HEK293 (cell line): ENCODE measurements around the gene NAA35.

Source experiments
- CTCF ChIA-PET: fragments of 350-600 bp; formaldehyde crosslinking; extraction: SDS; loops from one replicate; lab custom pipeline; 2021; ENCODE audit warnings: antibody characterized with exemption; lab: Yijun Ruan, JAX
- POLR2A ChIA-PET: fragments of 300-600 bp; formaldehyde crosslinking; extraction: SDS; loops from one replicate; lab custom pipeline; 2020; ENCODE audit warnings: antibody characterized with exemption, inconsistent platforms; lab: Yijun Ruan, JAX
- H3K27ac ChIP-seq: fragments of 200-500 bp; sonication (Bioruptor generic); 2 replicates; pipeline ENCODE4 v1.5.1; 2014; ENCODE audit warnings: low read depth, low read length, control low read depth, inconsistent platforms; ENCODE audit errors: extremely low read depth
- H3K36me3 ChIP-seq, 2 experiments: fragments of 200-500 bp in 1 of 2; sonication (Bioruptor generic) in 1 of 2; 1 replicate in 1 of 2; 2 replicates in 1 of 2; pipeline ENCODE4 v1.5.1; 2014 to 2017; ENCODE audit warnings: inconsistent platforms in 2 of 2, low read length in 2 of 2; ENCODE audit not compliant: control insufficient read depth in 2 of 2, insufficient read depth in 1 of 2
- H3K4me1 ChIP-seq: fragments of 200-500 bp; sonication (Bioruptor generic); 2 replicates; pipeline ENCODE4 v1.5.1; 2014; ENCODE audit warnings: mild to moderate bottlenecking, low read length, inconsistent platforms; ENCODE audit not compliant: control insufficient read depth, insufficient read depth
- H3K4me3 ChIP-seq: 2 replicates; pipeline ENCODE4 v1.5.1; 2011; ENCODE audit warnings: low read depth, mild to moderate bottlenecking, control low read depth, low read length, moderate library complexity
- H3K9me3 ChIP-seq: fragments of 200-500 bp; sonication (Bioruptor generic); 2 replicates; pipeline ENCODE4 v1.5.1; 2014; ENCODE audit warnings: low read depth, low read length, inconsistent platforms; ENCODE audit not compliant: control insufficient read depth, insufficient read depth
- GFI1B ChIP-seq: fragments of 450-650 bp; formaldehyde crosslinking; IDR thresholded peaks from 2 replicates; pipeline ENCODE4 v1.5.1; 2016; ENCODE audit warnings: missing biosample characterization, missing genetic modification characterization
- HOXA7 ChIP-seq: sonication (generic); formaldehyde crosslinking; IDR thresholded peaks from 2 replicates; pipeline ENCODE4 v1.8.1; 2022; ENCODE audit warnings: missing genetic modification reagents, borderline replicate concordance
- HOXD13 ChIP-seq: sonication (generic); formaldehyde crosslinking; IDR thresholded peaks from 2 replicates; pipeline ENCODE4 v1.8.0; 2022; ENCODE audit warnings: missing genetic modification reagents, borderline replicate concordance
- ZNF10 ChIP-seq: fragments of 450-650 bp; formaldehyde crosslinking; IDR thresholded peaks from 2 replicates; pipeline ENCODE4 v1.5.1; 2017; ENCODE audit warnings: missing biosample characterization, missing genetic modification characterization
- ZNF114 ChIP-seq: fragments of 450-650 bp; formaldehyde crosslinking; IDR thresholded peaks from 2 replicates; pipeline ENCODE4 v1.5.0; 2017; ENCODE audit warnings: missing biosample characterization, missing genetic modification characterization
- ZNF221 ChIP-seq: fragments of 450-650 bp; formaldehyde crosslinking; IDR thresholded peaks from 2 replicates; pipeline ENCODE4 v1.5.1; 2017; ENCODE audit warnings: missing biosample characterization, missing genetic modification characterization, borderline replicate concordance
- ZNF266 ChIP-seq: fragments of 450-650 bp; formaldehyde crosslinking; IDR thresholded peaks from 2 replicates; pipeline ENCODE4 v1.5.1; 2016; ENCODE audit warnings: missing biosample characterization, missing genetic modification characterization, low read depth
- ZNF391 ChIP-seq: fragments of 450-650 bp; formaldehyde crosslinking; IDR thresholded peaks from 2 replicates; pipeline ENCODE4 v1.5.1; 2016; ENCODE audit warnings: low read depth, missing biosample characterization, missing genetic modification characterization, borderline replicate concordance
- ZNF426 ChIP-seq: fragments of 450-650 bp; formaldehyde crosslinking; IDR thresholded peaks from 2 replicates; pipeline ENCODE4 v1.5.1; 2017; ENCODE audit warnings: missing biosample characterization, missing genetic modification characterization, mild to moderate bottlenecking, inconsistent platforms, moderate library complexity
- ZNF433 ChIP-seq: fragments of 450-650 bp; formaldehyde crosslinking; IDR thresholded peaks from 2 replicates; pipeline ENCODE4 v1.5.1; 2016; ENCODE audit warnings: missing biosample characterization, missing genetic modification characterization, low read depth
- ZNF530 ChIP-seq: fragments of 450-650 bp; formaldehyde crosslinking; IDR thresholded peaks from 2 replicates; pipeline ENCODE4 v1.5.1; 2016; ENCODE audit warnings: low read depth, missing biosample characterization, missing genetic modification characterization
- ZNF624 ChIP-seq: fragments of 450-650 bp; formaldehyde crosslinking; IDR thresholded peaks from 2 replicates; pipeline ENCODE4 v1.5.1; 2017; ENCODE audit warnings: missing biosample characterization, missing genetic modification characterization
- ZNF664 ChIP-seq: fragments of 450-650 bp; formaldehyde crosslinking; IDR thresholded peaks from 2 replicates; pipeline ENCODE4 v1.5.1; 2016; ENCODE audit warnings: missing biosample characterization, missing genetic modification characterization
- ZNF677 ChIP-seq: fragments of 450-650 bp; IDR thresholded peaks from 2 replicates; pipeline ENCODE4 v1.5.0; 2018; ENCODE audit warnings: missing biosample characterization, mild to moderate bottlenecking, missing genetic modification characterization, moderate library complexity
- ZXDB ChIP-seq: fragments of 450-650 bp; formaldehyde crosslinking; IDR thresholded peaks from 2 replicates; pipeline ENCODE4 v1.5.1; 2016; ENCODE audit warnings: missing biosample characterization, missing genetic modification characterization
- TF ChIP-seq, protein P1 (sequence below): fragments of 450-650 bp; formaldehyde crosslinking; IDR thresholded peaks from 2 replicates; pipeline ENCODE4 v1.5.1; 2016; ENCODE audit warnings: missing biosample characterization, missing genetic modification characterization
- TF ChIP-seq, protein P2 (sequence below): fragments of 450-650 bp; formaldehyde crosslinking; IDR thresholded peaks from 2 replicates; pipeline ENCODE4 v1.5.1; 2017; ENCODE audit warnings: missing biosample characterization, missing genetic modification characterization
- TF ChIP-seq, protein P3 (sequence below): fragments of 450-650 bp; formaldehyde crosslinking; IDR thresholded peaks from 2 replicates; pipeline ENCODE4 v1.5.1; 2017; ENCODE audit warnings: missing biosample characterization, missing genetic modification characterization
- TF ChIP-seq, protein P4 (sequence below): fragments of 450-650 bp; formaldehyde crosslinking; IDR thresholded peaks from 2 replicates; pipeline ENCODE4 v1.5.1; 2017; ENCODE audit warnings: missing biosample characterization, missing genetic modification characterization
- TF ChIP-seq, protein P5 (sequence below): fragments of 450-650 bp; formaldehyde crosslinking; IDR thresholded peaks from 2 replicates; pipeline ENCODE4 v1.5.1; 2016; ENCODE audit warnings: missing biosample characterization, missing genetic modification characterization
- TF ChIP-seq, protein P6 (sequence below): fragments of 450-650 bp; formaldehyde crosslinking; IDR thresholded peaks from 2 replicates; pipeline ENCODE4 v1.5.1; 2016; ENCODE audit warnings: missing biosample characterization, missing genetic modification characterization
- TF ChIP-seq, protein P7 (sequence below): fragments of 450-650 bp; formaldehyde crosslinking; IDR thresholded peaks from 2 replicates; pipeline ENCODE4 v1.5.1; 2016; ENCODE audit warnings: missing biosample characterization, missing genetic modification characterization
- TF ChIP-seq, protein P8 (sequence below): fragments of 450-650 bp; formaldehyde crosslinking; IDR thresholded peaks from 2 replicates; pipeline ENCODE4 v1.5.1; 2016; ENCODE audit warnings: missing biosample characterization, missing genetic modification characterization, borderline replicate concordance

NAA35 gene

DNA sequence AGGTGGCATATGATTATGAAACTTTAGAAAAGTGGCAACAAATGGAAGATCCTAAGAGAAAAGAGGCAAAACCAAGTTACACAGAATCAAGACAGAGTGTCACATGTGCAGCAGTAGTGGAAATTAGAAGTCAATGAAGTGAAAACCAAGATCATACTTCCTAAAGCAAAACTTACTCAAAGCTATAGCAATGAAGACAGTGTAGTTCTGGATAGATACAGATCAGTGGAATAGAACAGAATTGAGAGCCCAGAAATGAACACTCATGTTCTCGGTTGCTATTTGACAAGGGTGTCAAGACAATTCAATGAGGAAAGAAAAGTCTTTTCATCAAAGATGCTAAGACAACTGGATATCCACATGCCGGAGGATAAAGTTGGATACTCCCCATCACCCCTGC, 43.5 kb downstream of the NAA35 start (continued):
- TF ChIP-seq, protein P1, sequence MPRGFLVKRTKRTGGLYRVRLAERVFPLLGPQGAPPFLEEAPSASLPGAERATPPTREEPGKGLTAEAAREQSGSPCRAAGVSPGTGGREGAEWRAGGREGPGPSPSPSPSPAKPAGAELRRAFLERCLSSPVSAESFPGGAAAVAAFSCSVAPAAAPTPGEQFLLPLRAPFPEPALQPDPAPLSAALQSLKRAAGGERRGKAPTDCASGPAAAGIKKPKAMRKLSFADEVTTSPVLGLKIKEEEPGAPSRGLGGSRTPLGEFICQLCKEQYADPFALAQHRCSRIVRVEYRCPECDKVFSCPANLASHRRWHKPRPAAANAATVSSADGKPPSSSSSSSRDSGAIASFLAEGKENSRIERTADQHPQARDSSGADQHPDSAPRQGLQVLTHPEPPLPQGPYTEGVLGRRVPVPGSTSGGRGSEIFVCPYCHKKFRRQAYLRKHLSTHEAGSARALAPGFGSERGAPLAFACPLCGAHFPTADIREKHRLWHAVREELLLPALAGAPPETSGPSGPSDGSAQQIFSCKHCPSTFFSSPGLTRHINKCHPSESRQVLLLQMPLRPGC (tag by site-specific recombination) = no peak
- TF ChIP-seq ZNF677 (tag by site-specific recombination) = no peak
- TF ChIP-seq ZNF530 = no peak
- TF ChIP-seq ZNF10 = no peak
- TF ChIP-seq ZNF664 = no peak
- TF ChIP-seq, protein P2, sequence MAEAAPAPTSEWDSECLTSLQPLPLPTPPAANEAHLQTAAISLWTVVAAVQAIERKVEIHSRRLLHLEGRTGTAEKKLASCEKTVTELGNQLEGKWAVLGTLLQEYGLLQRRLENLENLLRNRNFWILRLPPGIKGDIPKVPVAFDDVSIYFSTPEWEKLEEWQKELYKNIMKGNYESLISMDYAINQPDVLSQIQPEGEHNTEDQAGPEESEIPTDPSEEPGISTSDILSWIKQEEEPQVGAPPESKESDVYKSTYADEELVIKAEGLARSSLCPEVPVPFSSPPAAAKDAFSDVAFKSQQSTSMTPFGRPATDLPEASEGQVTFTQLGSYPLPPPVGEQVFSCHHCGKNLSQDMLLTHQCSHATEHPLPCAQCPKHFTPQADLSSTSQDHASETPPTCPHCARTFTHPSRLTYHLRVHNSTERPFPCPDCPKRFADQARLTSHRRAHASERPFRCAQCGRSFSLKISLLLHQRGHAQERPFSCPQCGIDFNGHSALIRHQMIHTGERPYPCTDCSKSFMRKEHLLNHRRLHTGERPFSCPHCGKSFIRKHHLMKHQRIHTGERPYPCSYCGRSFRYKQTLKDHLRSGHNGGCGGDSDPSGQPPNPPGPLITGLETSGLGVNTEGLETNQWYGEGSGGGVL (tag by site-specific recombination) = no peak
- TF ChIP-seq ZNF114 (tag by site-specific recombination) = no peak

DNA sequence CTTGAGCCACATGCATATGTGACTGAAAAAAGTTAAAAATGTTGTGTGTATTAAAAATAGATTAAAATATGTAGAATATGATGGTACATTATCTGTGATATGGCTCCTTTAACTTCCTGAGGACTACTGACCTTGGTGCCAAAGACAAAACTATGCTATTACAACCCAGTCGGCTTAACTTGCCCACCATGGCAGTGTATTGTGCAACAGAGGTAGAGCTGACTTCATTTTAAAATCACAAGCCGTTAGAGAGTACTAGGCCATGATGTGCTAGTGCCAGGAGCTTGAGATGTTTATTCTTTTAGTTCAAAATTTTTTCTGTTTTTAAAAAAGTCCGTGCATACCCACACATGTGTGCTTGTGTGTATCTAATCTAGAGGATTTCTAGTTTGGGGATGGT, 46.3 kb downstream of the NAA35 start:
- no peak for TF ChIP-seq ZXDB
- TF ChIP-seq, protein P3, sequence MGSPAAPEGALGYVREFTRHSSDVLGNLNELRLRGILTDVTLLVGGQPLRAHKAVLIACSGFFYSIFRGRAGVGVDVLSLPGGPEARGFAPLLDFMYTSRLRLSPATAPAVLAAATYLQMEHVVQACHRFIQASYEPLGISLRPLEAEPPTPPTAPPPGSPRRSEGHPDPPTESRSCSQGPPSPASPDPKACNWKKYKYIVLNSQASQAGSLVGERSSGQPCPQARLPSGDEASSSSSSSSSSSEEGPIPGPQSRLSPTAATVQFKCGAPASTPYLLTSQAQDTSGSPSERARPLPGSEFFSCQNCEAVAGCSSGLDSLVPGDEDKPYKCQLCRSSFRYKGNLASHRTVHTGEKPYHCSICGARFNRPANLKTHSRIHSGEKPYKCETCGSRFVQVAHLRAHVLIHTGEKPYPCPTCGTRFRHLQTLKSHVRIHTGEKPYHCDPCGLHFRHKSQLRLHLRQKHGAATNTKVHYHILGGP (tag by site-specific recombination) = no peak
- TF ChIP-seq ZNF624 = no peak
- TF ChIP-seq HOXD13 (CRISPR knock-in tag) = no peak
- TF ChIP-seq ZNF391 (tag by site-specific recombination) = no peak
- TF ChIP-seq, protein P4, sequence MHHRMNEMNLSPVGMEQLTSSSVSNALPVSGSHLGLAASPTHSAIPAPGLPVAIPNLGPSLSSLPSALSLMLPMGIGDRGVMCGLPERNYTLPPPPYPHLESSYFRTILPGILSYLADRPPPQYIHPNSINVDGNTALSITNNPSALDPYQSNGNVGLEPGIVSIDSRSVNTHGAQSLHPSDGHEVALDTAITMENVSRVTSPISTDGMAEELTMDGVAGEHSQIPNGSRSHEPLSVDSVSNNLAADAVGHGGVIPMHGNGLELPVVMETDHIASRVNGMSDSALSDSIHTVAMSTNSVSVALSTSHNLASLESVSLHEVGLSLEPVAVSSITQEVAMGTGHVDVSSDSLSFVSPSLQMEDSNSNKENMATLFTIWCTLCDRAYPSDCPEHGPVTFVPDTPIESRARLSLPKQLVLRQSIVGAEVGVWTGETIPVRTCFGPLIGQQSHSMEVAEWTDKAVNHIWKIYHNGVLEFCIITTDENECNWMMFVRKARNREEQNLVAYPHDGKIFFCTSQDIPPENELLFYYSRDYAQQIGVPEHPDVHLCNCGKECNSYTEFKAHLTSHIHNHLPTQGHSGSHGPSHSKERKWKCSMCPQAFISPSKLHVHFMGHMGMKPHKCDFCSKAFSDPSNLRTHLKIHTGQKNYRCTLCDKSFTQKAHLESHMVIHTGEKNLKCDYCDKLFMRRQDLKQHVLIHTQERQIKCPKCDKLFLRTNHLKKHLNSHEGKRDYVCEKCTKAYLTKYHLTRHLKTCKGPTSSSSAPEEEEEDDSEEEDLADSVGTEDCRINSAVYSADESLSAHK (tag by site-specific recombination) = no peak
- TF ChIP-seq ZNF221 (tag by site-specific recombination) = no peak
- TF ChIP-seq ZNF10 = no peak
- TF ChIP-seq ZNF266 (tag by site-specific recombination) = no peak
- TF ChIP-seq, protein P5, sequence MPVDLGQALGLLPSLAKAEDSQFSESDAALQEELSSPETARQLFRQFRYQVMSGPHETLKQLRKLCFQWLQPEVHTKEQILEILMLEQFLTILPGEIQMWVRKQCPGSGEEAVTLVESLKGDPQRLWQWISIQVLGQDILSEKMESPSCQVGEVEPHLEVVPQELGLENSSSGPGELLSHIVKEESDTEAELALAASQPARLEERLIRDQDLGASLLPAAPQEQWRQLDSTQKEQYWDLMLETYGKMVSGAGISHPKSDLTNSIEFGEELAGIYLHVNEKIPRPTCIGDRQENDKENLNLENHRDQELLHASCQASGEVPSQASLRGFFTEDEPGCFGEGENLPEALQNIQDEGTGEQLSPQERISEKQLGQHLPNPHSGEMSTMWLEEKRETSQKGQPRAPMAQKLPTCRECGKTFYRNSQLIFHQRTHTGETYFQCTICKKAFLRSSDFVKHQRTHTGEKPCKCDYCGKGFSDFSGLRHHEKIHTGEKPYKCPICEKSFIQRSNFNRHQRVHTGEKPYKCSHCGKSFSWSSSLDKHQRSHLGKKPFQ (tag by site-specific recombination) = no peak
- no peak for TF ChIP-seq ZNF433 (tag by site-specific recombination)
- no peak for TF ChIP-seq HOXA7 (CRISPR knock-in tag)
- TF ChIP-seq, protein P6, sequence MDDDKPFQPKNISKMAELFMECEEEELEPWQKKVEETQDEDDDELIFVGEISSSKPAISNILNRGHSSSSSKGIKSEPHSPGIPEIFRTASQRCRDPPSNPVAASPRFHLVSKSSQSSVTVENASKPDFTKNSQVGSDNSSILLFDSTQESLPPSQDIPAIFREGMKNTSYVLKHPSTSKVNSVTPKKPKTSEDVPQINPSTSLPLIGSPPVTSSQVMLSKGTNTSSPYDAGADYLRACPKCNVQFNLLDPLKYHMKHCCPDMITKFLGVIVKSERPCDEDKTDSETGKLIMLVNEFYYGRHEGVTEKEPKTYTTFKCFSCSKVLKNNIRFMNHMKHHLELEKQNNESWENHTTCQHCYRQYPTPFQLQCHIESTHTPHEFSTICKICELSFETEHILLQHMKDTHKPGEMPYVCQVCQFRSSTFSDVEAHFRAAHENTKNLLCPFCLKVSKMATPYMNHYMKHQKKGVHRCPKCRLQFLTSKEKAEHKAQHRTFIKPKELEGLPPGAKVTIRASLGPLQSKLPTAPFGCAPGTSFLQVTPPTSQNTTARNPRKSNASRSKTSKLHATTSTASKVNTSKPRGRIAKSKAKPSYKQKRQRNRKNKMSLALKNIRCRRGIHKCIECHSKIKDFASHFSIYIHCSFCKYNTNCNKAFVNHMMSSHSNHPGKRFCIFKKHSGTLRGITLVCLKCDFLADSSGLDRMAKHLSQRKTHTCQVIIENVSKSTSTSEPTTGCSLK = no peak
- no peak for TF ChIP-seq GFI1B (tag by site-specific recombination)
- TF ChIP-seq, protein P7, sequence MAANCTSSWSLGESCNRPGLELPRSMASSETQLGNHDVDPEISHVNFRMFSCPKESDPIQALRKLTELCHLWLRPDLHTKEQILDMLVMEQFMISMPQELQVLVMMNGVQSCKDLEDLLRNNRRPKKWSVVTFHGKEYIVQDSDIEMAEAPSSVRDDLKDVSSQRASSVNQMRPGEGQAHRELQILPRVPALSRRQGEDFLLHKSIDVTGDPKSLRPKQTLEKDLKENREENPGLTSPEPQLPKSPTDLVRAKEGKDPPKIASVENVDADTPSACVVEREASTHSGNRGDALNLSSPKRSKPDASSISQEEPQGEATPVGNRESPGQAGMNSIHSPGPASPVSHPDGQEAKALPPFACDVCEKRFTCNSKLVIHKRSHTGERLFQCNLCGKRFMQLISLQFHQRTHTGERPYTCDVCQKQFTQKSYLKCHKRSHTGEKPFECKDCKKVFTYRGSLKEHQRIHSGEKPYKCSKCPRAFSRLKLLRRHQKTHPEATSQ (tag by site-specific recombination) = no peak
- TF ChIP-seq, protein P8, sequence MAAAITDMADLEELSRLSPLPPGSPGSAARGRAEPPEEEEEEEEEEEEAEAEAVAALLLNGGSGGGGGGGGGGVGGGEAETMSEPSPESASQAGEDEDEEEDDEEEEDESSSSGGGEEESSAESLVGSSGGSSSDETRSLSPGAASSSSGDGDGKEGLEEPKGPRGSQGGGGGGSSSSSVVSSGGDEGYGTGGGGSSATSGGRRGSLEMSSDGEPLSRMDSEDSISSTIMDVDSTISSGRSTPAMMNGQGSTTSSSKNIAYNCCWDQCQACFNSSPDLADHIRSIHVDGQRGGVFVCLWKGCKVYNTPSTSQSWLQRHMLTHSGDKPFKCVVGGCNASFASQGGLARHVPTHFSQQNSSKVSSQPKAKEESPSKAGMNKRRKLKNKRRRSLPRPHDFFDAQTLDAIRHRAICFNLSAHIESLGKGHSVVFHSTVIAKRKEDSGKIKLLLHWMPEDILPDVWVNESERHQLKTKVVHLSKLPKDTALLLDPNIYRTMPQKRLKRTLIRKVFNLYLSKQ (tag by site-specific recombination) = no peak
- TF ChIP-seq ZNF426 = no peak
- peaks cover 0 to 38% of the 10 kb centered on the region in 2 experiments for H3K36me3 ChIP-seq
- no peak overlapping the region for H3K4me3 ChIP-seq
- no peaks in the 10 kb centered on the region for H3K4me1 ChIP-seq
- no peaks in the 10 kb centered on the region for H3K9me3 ChIP-seq
- ChIA-PET POLR2A (no interaction called here), CTCF (no interaction called here)
- H3K27ac ChIP-seq = no peak overlapping the region
